Measurements from ENCODE around the gene APELA. TPM values are rescaled to one million over a fixed set of nuclear protein-coding genes. Genes with fewer than 3 reads are reported as not detected.

Gene APELA
- total and polyA plus RNA-seq, 2 experiments from 2014 or later = 0.29 to 1.6 TPM

DNA sequence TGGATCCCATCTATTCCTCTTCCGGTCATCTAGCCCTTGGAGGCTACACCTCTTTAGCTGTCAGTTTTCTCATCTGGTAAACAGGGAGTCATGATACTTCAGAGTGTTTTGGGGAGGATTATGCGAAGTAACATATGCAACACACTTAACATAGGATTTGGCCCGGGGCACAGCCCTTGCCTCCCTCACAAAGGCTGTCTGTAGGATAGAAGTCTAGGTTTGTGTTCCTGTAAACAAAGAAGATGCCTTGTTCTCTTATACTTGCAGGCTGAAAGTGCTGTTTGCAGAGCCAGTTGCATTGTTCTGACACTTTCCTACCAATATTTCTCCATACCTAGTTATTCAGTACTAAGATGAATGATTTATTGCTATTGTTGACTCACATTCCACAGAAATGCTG lies 2.2 kb upstream of the APELA start:
- WGBS (ENCODE audit: low lambda C conversion rate, missing lambda C conversion rate) = 65% methylated on average over 3 of the region's 3 CpGs
- Histone ChIP-seq H3K27ac (no peak overlapping the region), H3K27me3 (no peaks in the 10 kb centered on the region), H3K9me2 (replicated peaks; ENCODE audit: insufficient read depth) (no peaks in the 10 kb centered on the region), H3K4me3 (no peak overlapping the region), H3K4me2 (no peak overlapping the region), H3K4me1 (ENCODE audit: insufficient read depth) (peaks cover 15% of the 10 kb centered on the region), H3K9me3 (ENCODE audit: low read depth) (no peaks in the 10 kb centered on the region), H3K36me3 (replicated peaks; ENCODE audit: insufficient read depth, low read depth) (no peaks in the 10 kb centered on the region), H3K79me2 (no peaks in the 10 kb centered on the region), H4K20me1 (ENCODE audit: insufficient read depth, poor library complexity, severe bottlenecking) (no peaks in the 10 kb centered on the region), H2AFZ (no peak overlapping the region)
- no peak for DNase-seq (ENCODE audit: low spot score)
- TF ChIP-seq EZH2 (IDR thresholded peaks at IDR 0.05; ENCODE audit: borderline replicate concordance) = no peak
- TF ChIP-seq EZH2phosphoT487 (IDR thresholded peaks at IDR 0.05; ENCODE audit: low read depth, severe bottlenecking, unreplicated experiment) = no peak
- TF ChIP-seq, protein P1, sequence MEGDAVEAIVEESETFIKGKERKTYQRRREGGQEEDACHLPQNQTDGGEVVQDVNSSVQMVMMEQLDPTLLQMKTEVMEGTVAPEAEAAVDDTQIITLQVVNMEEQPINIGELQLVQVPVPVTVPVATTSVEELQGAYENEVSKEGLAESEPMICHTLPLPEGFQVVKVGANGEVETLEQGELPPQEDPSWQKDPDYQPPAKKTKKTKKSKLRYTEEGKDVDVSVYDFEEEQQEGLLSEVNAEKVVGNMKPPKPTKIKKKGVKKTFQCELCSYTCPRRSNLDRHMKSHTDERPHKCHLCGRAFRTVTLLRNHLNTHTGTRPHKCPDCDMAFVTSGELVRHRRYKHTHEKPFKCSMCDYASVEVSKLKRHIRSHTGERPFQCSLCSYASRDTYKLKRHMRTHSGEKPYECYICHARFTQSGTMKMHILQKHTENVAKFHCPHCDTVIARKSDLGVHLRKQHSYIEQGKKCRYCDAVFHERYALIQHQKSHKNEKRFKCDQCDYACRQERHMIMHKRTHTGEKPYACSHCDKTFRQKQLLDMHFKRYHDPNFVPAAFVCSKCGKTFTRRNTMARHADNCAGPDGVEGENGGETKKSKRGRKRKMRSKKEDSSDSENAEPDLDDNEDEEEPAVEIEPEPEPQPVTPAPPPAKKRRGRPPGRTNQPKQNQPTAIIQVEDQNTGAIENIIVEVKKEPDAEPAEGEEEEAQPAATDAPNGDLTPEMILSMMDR (IDR thresholded peaks at IDR 0.05; ENCODE audit: poor library complexity) = no peak

DNA sequence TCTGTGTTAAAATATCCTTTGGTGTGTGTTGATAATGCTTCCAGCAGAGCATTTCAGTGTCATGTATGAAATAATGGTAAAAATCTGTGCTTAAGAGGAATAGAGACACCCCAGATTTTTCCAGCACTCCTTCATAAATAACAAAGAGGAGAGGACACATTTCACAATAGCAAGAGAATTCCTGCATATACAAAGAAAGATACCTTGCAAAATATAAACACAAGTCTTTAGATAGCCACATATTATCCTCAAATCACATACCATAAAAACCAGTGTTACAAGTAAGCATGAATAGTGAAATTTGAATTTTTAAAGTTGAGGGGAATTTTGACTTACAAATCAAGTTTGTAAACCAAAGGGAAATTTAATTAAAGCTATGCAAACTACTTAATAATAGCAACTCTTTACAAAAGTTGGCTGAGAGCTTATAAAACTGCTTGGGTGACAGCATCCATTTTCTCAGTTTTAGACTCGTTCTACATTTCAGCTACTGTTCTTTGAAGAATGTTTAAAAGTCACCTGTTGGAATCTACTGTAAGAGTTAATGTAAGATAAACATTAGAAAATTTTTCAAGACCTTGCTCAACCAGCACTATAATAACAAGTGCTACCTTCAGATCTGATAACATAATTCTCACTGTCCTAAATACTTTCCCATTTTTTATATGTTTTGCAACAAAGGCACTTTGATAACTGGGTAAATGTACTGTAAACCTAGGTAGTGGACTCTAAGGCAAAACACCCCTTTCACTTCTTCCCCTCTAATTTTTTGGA lies 3.7 kb downstream of the APELA start:
- 36% methylated on average over 1 of the region's 1 CpG for WGBS (ENCODE audit: low lambda C conversion rate, missing lambda C conversion rate)
- Histone ChIP-seq H4K20me1 (ENCODE audit: insufficient read depth, poor library complexity, severe bottlenecking) (no peaks in the 10 kb centered on the region), H3K79me2 (no peaks in the 10 kb centered on the region), H3K4me1 (ENCODE audit: insufficient read depth) (peaks cover 21% of the 10 kb centered on the region), H3K27ac (no peak overlapping the region), H2AFZ (no peak overlapping the region), H3K4me3 (no peak overlapping the region), H3K4me2 (no peak overlapping the region), H3K9me3 (ENCODE audit: low read depth) (no peaks in the 10 kb centered on the region), H3K27me3 (no peaks in the 10 kb centered on the region), H3K36me3 (replicated peaks; ENCODE audit: insufficient read depth, low read depth) (no peaks in the 10 kb centered on the region), H3K9me2 (replicated peaks; ENCODE audit: insufficient read depth) (no peaks in the 10 kb centered on the region)
- no peak for DNase-seq (ENCODE audit: low spot score)
- TF ChIP-seq EZH2 (IDR thresholded peaks at IDR 0.05; ENCODE audit: borderline replicate concordance) = no peak
- TF ChIP-seq EZH2phosphoT487 (IDR thresholded peaks at IDR 0.05; ENCODE audit: low read depth, severe bottlenecking, unreplicated experiment) = no peak
- TF ChIP-seq, protein P1 (IDR thresholded peaks at IDR 0.05; ENCODE audit: poor library complexity) = no peak

GRCh38 chr4:164888096-164888715 lies 11.2 kb downstream of the APELA start:
- 74% methylated on average over 1 of the region's 1 CpG for WGBS (ENCODE audit: low lambda C conversion rate, missing lambda C conversion rate)
- Histone ChIP-seq H3K27ac (no peak overlapping the region), H3K4me1 (ENCODE audit: insufficient read depth) (no peaks in the 10 kb centered on the region), H4K20me1 (ENCODE audit: insufficient read depth, poor library complexity, severe bottlenecking) (no peaks in the 10 kb centered on the region), H2AFZ (no peak overlapping the region), H3K4me3 (no peak overlapping the region), H3K4me2 (no peak overlapping the region), H3K9me3 (ENCODE audit: low read depth) (no peaks in the 10 kb centered on the region), H3K79me2 (no peaks in the 10 kb centered on the region), H3K36me3 (replicated peaks; ENCODE audit: insufficient read depth, low read depth) (no peaks in the 10 kb centered on the region), H3K27me3 (no peaks in the 10 kb centered on the region), H3K9me2 (replicated peaks; ENCODE audit: insufficient read depth) (no peaks in the 10 kb centered on the region)
- no peak for DNase-seq (ENCODE audit: low spot score)
- no peak for TF ChIP-seq EZH2 (IDR thresholded peaks at IDR 0.05; ENCODE audit: borderline replicate concordance)
- no peak for TF ChIP-seq EZH2phosphoT487 (IDR thresholded peaks at IDR 0.05; ENCODE audit: low read depth, severe bottlenecking, unreplicated experiment)

DNA sequence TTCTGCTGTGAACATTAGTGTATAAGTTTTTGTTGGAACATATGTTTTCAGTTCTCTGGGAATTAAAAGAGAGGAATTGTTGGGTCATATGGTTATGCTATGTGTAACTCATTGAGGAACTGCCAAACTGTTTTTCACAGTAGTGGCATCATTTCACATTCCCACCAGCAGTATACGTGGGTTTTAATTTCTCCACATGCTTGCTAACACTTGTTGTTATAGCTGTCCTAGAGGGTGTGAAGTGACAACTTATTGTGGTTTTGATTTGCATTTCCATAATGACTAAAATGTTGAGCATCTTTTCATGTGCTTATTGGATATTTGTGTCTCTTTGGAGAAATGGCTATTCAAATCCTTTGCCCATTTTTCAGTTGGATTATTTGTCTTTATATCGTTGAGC lies 13.7 kb downstream of the APELA start:
- Histone ChIP-seq H3K4me1 (ENCODE audit: insufficient read depth) (no peaks in the 10 kb centered on the region), H3K27ac (no peak overlapping the region), H3K9me3 (ENCODE audit: low read depth) (no peaks in the 10 kb centered on the region), H2AFZ (no peak overlapping the region), H3K27me3 (peaks cover 4% of the 10 kb centered on the region), H3K36me3 (replicated peaks; ENCODE audit: insufficient read depth, low read depth) (no peaks in the 10 kb centered on the region), H3K79me2 (no peaks in the 10 kb centered on the region), H3K4me3 (no peak overlapping the region), H3K4me2 (no peak overlapping the region), H4K20me1 (ENCODE audit: insufficient read depth, poor library complexity, severe bottlenecking) (no peaks in the 10 kb centered on the region), H3K9me2 (replicated peaks; ENCODE audit: insufficient read depth) (no peaks in the 10 kb centered on the region)
- no peak for DNase-seq (ENCODE audit: low spot score)
- TF ChIP-seq EZH2phosphoT487 (IDR thresholded peaks at IDR 0.05; ENCODE audit: low read depth, severe bottlenecking, unreplicated experiment) (no peak), EZH2 (IDR thresholded peaks at IDR 0.05; ENCODE audit: borderline replicate concordance) (no peak)
- TF ChIP-seq, protein P1 (IDR thresholded peaks at IDR 0.05; ENCODE audit: poor library complexity) = no peak
- 85% methylated on average over 2 of the region's 2 CpGs for WGBS (ENCODE audit: low lambda C conversion rate, missing lambda C conversion rate)
